NCI-H1436 treated with DMSO at 0.1 percent for 48 hours (cell line): Measurements from ENCODE around the gene PRR20G.

Experiments used
- DNase-seq: peaks from one replicate; lab custom pipeline; 2025; lab: John Stamatoyannopoulos, UW

Gene PRR20G

GRCh38 chr3:127263586-127264231 is 24.1 kb downstream of the PRR20G start:
- no peak for DNase-seq

- DNase-seq, result no peak
Observed at GRCh38 chr3:127263037-127263436, 24.8 kb downstream of the PRR20G start.

- DNase-seq, result no peak
Observed at GRCh38 chr3:127262533-127262932, 25.3 kb downstream of the PRR20G start.

GRCh38 chr3:127261925-127262324 is 25.9 kb downstream of the PRR20G start:
- no peak for DNase-seq

- DNase-seq, result no peak
Observed at GRCh38 chr3:127260826-127261555, 26.9 kb downstream of the PRR20G start.

- no peak for DNase-seq
Observed at GRCh38 chr3:127260416-127260815, 27.4 kb downstream of the PRR20G start.

- DNase-seq, result no peak
Observed at GRCh38 chr3:127259882-127260281, 28.0 kb downstream of the PRR20G start.

- DNase-seq, result no peak
Observed at GRCh38 chr3:127258733-127259132, 29.1 kb downstream of the PRR20G start.

GRCh38 chr3:127257351-127257750 is 30.5 kb downstream of the PRR20G start:
- DNase-seq, result no peak

GRCh38 chr3:127256733-127257271 is 31.0 kb downstream of the PRR20G start:
- no peak for DNase-seq

GRCh38 chr3:127256138-127256537 is 31.7 kb downstream of the PRR20G start:
- no peak for DNase-seq

GRCh38 chr3:127255516-127255915 is 32.3 kb downstream of the PRR20G start:
- no peak for DNase-seq

GRCh38 chr3:127254730-127255129 is 33.1 kb downstream of the PRR20G start:
- DNase-seq, result no peak

- no peak for DNase-seq
Observed at GRCh38 chr3:127254033-127254644, 33.7 kb downstream of the PRR20G start.

GRCh38 chr3:127253491-127253890 is 34.4 kb downstream of the PRR20G start:
- no peak for DNase-seq

- DNase-seq, result no peak
Observed at GRCh38 chr3:127252446-127252845, 35.4 kb downstream of the PRR20G start.

GRCh38 chr3:127250032-127250431 is 37.8 kb downstream of the PRR20G start:
- no peak for DNase-seq

GRCh38 chr3:127247292-127247691 is 40.6 kb downstream of the PRR20G start:
- DNase-seq, result no peak

GRCh38 chr3:127238602-127239001 is 49.2 kb downstream of the PRR20G start:
- no peak for DNase-seq

- no peak for DNase-seq
Observed at GRCh38 chr3:127237835-127238234, 50.0 kb downstream of the PRR20G start.

GRCh38 chr3:127235706-127236105 is 52.1 kb downstream of the PRR20G start:
- no peak for DNase-seq

GRCh38 chr3:127234778-127235177 is 53.1 kb downstream of the PRR20G start:
- DNase-seq, result no peak
